Progenitor cell of endocrine pancreas (in vitro differentiated cells): ENCODE measurements around the gene CTU2. TPM values are rescaled to one million over a fixed set of nuclear protein-coding genes. Genes with fewer than 3 reads are reported as not detected.

Source experiments
- DNase-seq: peaks from one replicate; pipeline ENCODE4 v3.0.0; 2021; ENCODE audit warnings: low spot score; ENCODE audit not compliant: unreplicated experiment
- H3K27ac Mint-ChIP-seq: 2 replicates; pipeline ENCODE4 v1.8.0; 2021; ENCODE audit warnings: mild to moderate bottlenecking, moderate library complexity, mixed read lengths
- H3K27me3 Mint-ChIP-seq: 2 replicates; pipeline ENCODE4 v1.8.0; 2021; ENCODE audit warnings: mixed read lengths
- H3K36me3 Mint-ChIP-seq: 2 replicates; pipeline ENCODE4 v1.8.0; 2022; ENCODE audit warnings: mixed read lengths; ENCODE audit not compliant: insufficient read depth
- H3K4me1 Mint-ChIP-seq: 2 replicates; pipeline ENCODE4 v1.8.0; 2021; ENCODE audit warnings: low read depth, mixed read lengths
- H3K4me3 Mint-ChIP-seq: 2 replicates; pipeline ENCODE4 v1.8.0; 2021; ENCODE audit warnings: low read depth, mild to moderate bottlenecking, moderate library complexity, mixed read lengths
- H3K9me3 Mint-ChIP-seq: 2 replicates; pipeline ENCODE4 v1.8.0; 2021; ENCODE audit warnings: low read depth, mixed read lengths
- total RNA-seq: library from RNA; stranded (reverse); gene quantifications from 2 replicates; pipeline ENCODE4 v1.2.1, GENCODE V29; 2021
- TF ChIP-seq, protein P1 (sequence below): fragments of 200-600 bp; sonication (generic); IDR thresholded peaks from one replicate; pipeline ENCODE4 v1.5.0; 2021; ENCODE audit warnings: antibody characterized with exemption, mild to moderate bottlenecking; ENCODE audit not compliant: unreplicated experiment

The CTU2 gene
- total RNA-seq, 1 donor from 2014 or later = 17.2 TPM

DNA sequence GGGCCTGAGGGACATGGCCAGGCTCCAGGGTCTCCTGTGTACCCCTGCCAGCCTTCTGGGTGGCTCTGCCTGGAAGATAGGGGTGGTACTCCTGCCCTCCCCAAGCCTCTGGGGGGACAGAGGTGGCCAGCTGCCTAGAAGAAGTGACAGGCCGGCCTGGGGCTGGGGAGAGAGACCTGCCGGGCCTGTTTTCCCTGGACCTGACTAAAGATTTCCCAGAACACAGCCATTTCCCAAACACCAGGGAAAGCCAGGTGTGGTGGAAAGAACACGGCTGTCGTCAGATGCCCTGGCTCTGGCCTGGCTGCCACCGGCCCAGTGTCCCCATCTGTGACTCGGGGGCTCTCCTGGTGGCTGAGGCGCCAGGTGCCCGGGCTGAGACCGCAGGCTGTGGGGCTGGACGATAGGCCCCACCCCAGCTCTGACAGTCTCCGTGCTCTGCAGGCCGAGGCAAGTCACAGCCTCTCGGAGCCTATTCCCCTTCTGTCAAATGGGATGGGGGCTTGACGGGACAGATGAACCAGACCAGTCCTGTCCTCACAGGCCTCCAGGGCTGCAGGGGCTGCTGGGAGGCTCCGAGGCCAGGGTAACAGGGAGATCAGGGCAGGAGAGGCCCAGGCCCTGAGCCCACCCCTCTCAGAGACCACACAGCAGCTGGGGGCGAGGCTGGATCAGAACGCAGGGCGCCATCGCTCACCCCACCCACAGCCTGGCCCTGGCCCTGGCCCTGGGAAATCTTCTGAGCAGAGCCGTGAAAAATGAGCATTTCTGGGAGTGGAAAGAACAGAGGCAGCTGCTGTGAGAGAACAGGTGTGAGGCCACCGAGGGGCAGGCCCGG lies 33.1 kb downstream of the CTU2 start:
- TF ChIP-seq, protein P1, sequence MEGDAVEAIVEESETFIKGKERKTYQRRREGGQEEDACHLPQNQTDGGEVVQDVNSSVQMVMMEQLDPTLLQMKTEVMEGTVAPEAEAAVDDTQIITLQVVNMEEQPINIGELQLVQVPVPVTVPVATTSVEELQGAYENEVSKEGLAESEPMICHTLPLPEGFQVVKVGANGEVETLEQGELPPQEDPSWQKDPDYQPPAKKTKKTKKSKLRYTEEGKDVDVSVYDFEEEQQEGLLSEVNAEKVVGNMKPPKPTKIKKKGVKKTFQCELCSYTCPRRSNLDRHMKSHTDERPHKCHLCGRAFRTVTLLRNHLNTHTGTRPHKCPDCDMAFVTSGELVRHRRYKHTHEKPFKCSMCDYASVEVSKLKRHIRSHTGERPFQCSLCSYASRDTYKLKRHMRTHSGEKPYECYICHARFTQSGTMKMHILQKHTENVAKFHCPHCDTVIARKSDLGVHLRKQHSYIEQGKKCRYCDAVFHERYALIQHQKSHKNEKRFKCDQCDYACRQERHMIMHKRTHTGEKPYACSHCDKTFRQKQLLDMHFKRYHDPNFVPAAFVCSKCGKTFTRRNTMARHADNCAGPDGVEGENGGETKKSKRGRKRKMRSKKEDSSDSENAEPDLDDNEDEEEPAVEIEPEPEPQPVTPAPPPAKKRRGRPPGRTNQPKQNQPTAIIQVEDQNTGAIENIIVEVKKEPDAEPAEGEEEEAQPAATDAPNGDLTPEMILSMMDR = no peak
- no peak overlapping the region for H3K27ac Mint-ChIP-seq
- no peaks in the 10 kb centered on the region for H3K36me3 Mint-ChIP-seq
- H3K4me3 Mint-ChIP-seq = no peak overlapping the region
- no peaks in the 10 kb centered on the region for H3K9me3 Mint-ChIP-seq
- H3K4me1 Mint-ChIP-seq = no peaks in the 10 kb centered on the region
- peaks cover 3% of the 10 kb centered on the region for H3K27me3 Mint-ChIP-seq
- no peak for DNase-seq

DNA sequence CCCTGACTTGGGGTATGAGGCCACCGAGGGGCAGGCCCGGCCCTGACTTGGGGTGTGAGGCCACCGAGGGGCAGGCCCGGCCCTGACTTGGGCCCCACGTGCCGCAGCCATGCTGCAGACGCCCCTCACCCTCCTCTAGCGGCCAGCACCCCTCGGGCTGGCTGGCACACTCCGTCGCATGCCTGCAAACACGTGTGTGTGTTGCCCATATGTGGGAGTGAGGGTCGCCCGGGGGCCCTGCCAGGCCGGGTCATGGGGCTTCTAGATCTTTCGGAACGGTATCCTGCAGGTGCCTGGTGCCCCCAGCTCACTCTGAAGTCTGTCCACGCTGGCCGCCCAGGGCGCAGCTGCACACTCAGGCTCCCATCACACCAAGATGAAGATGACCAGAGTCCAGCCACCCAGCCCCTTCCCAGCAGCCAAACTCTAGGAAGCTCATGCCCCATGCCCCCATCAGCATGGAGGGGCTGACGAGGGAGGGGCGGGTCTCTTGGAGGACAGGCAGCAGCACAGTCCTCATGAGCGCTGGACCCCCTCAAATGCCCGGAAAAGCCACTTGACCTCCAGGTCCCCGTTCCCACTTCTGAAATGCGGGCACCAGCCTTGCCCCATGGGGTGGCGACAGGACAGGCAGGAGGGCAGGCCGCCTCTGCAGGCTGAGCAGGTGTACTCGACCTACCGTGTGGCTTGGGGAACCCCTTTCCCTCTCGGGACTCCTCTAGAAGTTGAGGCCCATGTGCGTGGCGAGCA lies 33.8 kb downstream of the CTU2 start:
- Mint-ChIP-seq H3K27ac (no peak overlapping the region), H3K36me3 (no peaks in the 10 kb centered on the region), H3K4me3 (no peak overlapping the region), H3K4me1 (no peaks in the 10 kb centered on the region), H3K27me3 (peaks cover 3% of the 10 kb centered on the region), H3K9me3 (no peaks in the 10 kb centered on the region)
- TF ChIP-seq, protein P1 = no peak
- DNase-seq = no peak

DNA sequence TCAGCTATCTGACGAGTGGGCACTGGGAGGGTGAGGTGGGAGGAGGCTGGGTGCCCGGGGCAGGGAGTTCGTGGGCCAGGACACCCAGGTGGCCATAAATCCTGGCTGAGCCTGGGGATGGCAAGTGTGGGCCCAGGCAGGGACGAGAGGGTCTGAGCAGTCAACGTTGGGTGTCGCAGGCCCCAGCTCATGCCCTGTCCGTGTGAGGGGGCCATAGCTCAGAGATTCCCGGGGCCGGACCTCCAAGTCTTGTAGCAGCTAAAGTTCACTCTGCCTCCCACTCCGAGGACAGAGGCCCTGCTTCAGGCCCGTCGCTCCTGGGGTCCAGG lies 34.4 kb downstream of the CTU2 start:
- H3K4me1 Mint-ChIP-seq = no peaks in the 10 kb centered on the region
- TF ChIP-seq, protein P1 = no peak

DNA sequence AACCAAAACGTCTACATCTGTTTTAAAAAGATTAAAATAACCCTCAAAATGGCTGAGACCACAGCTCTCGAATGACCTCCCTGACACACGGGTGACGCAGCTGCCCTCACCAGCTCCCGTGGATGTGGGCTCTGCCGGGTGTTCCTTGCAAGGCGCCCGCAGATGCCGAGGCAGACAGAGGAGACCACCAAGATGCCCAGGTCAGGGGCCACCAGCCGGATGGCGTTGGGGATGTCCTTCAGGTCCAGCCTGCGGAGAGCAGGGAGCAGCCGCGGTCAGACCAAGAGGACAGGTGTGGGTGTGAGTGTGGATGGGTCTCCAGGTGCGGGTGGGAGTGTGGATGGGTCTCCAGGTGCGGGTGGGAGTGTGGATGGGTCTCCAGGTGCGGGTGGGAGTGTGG lies 35.1 kb downstream of the CTU2 start:
- Mint-ChIP-seq H3K27me3 (peaks cover 3% of the 10 kb centered on the region), H3K9me3 (no peaks in the 10 kb centered on the region), H3K36me3 (no peaks in the 10 kb centered on the region), H3K27ac (no peak overlapping the region), H3K4me3 (no peak overlapping the region), H3K4me1 (no peaks in the 10 kb centered on the region)
- TF ChIP-seq, protein P1 = no peak
- no peak for DNase-seq

More for the DNA sequence above, 34.4 kb downstream of the CTU2 start:
- H3K27me3 Mint-ChIP-seq = peaks cover 3% of the 10 kb centered on the region
- no peak overlapping the region for H3K27ac Mint-ChIP-seq
- H3K36me3 Mint-ChIP-seq = no peaks in the 10 kb centered on the region
- H3K9me3 Mint-ChIP-seq = no peaks in the 10 kb centered on the region
- no peak for DNase-seq
- no peak overlapping the region for H3K4me3 Mint-ChIP-seq

DNA sequence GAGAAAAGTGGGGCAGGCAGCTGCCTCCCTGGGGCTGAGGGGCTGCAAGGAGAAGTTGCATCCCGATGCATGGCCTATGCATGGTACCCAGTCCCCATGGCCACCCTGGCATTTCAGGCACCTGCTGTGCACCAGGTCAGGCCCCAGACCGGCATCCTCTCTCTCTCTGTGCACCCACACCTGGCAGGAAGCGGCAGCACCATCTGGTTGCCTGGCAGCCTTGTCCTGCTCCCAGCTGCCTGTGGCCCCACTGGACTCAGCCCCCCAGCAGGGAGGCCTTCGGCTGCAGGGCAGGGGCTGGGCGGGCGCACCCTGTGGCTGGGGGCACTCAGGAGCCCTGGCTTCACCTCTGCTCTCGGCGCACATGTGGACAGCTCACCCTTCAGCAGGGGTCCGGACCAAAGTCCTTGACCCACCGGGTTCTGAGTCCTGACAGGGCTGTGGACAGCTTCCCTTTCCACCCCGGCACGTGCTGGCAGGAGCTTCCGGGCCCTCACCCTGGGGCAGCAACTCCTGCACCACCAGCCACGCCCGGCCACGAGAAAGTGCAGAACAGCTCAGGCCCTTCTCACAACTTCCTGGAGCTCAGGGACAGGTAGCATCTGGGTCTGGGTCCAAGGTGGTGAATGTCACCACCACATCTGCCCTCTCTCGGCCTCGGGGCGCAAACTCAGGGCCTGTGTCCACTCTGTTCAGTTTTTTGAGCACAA lies 36.7 kb downstream of the CTU2 start:
- TF ChIP-seq, protein P1 = no peak
- peaks cover 3% of the 10 kb centered on the region for H3K27me3 Mint-ChIP-seq
- H3K4me3 Mint-ChIP-seq = no peak overlapping the region
- no peaks in the 10 kb centered on the region for H3K4me1 Mint-ChIP-seq
- H3K27ac Mint-ChIP-seq = no peak overlapping the region
- no peaks in the 10 kb centered on the region for H3K36me3 Mint-ChIP-seq
- DNase-seq = no peak
- no peaks in the 10 kb centered on the region for H3K9me3 Mint-ChIP-seq
